SK-N-SH treated with all-trans-retinoic acid at 6 μM for 48 hours (cell line): ENCODE measurements around the gene KSR2.

ENCODE experiments used
- ATAC-seq: fragments of 200-7000 bp; cut with Tn5 transposase; 3 replicates; pipeline ENCODE4 v1.9.1; 2020; ENCODE audit warnings: mild to moderate bottlenecking, moderate library complexity
- ARNTL ChIP-seq: fragments of 450-650 bp; formaldehyde crosslinking; IDR thresholded peaks from 2 replicates; pipeline ENCODE4 v1.5.0; 2020; ENCODE audit warnings: low read depth, mild to moderate bottlenecking, moderate library complexity, borderline replicate concordance
- BACH2 ChIP-seq: fragments of 250-450 bp; sonication (Bioruptor Pico); IDR thresholded peaks from 2 replicates; pipeline ENCODE4 v1.9.0; 2021; ENCODE audit warnings: mild to moderate bottlenecking, borderline replicate concordance
- CSDC2 ChIP-seq: fragments of 250-450 bp; sonication (Bioruptor Pico); IDR thresholded peaks from 2 replicates; pipeline ENCODE4 v1.5.0; 2020; ENCODE audit warnings: mild to moderate bottlenecking, moderate library complexity
- ESRRG ChIP-seq: fragments of 250-450 bp; sonication (Bioruptor Pico); IDR thresholded peaks from 2 replicates; pipeline ENCODE4 v1.6.1; 2021; ENCODE audit warnings: mild to moderate bottlenecking
- GLIS3 ChIP-seq: fragments of 250-450 bp; sonication (Bioruptor Pico); IDR thresholded peaks from 2 replicates; pipeline ENCODE4 v1.5.0; 2020; ENCODE audit warnings: mild to moderate bottlenecking, moderate library complexity
- ISL1 ChIP-seq: fragments of 250-450 bp; sonication (Bioruptor Pico); IDR thresholded peaks from 2 replicates; pipeline ENCODE4 v2.1.2; 2022; ENCODE audit warnings: mild to moderate bottlenecking, moderate library complexity
- OSR1 ChIP-seq: fragments of 250-450 bp; sonication (Bioruptor Pico); IDR thresholded peaks from 2 replicates; pipeline ENCODE4 v1.8.0; 2022; ENCODE audit warnings: moderate library complexity, mild to moderate bottlenecking, inconsistent platforms
- RARB ChIP-seq: fragments of 250-450 bp; sonication (Bioruptor Pico); IDR thresholded peaks from 2 replicates; pipeline ENCODE4 v1.8.0; 2021; ENCODE audit warnings: mild to moderate bottlenecking, moderate library complexity
- SNAI2 ChIP-seq: fragments of 250-450 bp; sonication (Bioruptor Pico); IDR thresholded peaks from 2 replicates; pipeline ENCODE4 v1.5.0; 2020; ENCODE audit warnings: mild to moderate bottlenecking, moderate library complexity
- TCF4 ChIP-seq: fragments of 250-450 bp; sonication (Bioruptor Pico); IDR thresholded peaks from 2 replicates; pipeline ENCODE4 v1.8.0; 2021; ENCODE audit warnings: mild to moderate bottlenecking, moderate library complexity, borderline replicate concordance
- TOX ChIP-seq: fragments of 250-450 bp; sonication (Bioruptor Pico); IDR thresholded peaks from 2 replicates; pipeline ENCODE4 v1.8.0; 2021; ENCODE audit warnings: mild to moderate bottlenecking, moderate library complexity, borderline replicate concordance
- ZC3H10 ChIP-seq: fragments of 250-450 bp; sonication (Bioruptor Pico); IDR thresholded peaks from 2 replicates; pipeline ENCODE4 v1.5.1; 2021; ENCODE audit warnings: mild to moderate bottlenecking, moderate library complexity
- ZFP30 ChIP-seq: fragments of 450-650 bp; formaldehyde crosslinking; IDR thresholded peaks from 2 replicates; pipeline ENCODE4 v1.5.0; 2022; ENCODE audit warnings: mild to moderate bottlenecking, moderate library complexity
- ZNF70 ChIP-seq: fragments of 450-650 bp; formaldehyde crosslinking; IDR thresholded peaks from 2 replicates; pipeline ENCODE4 v1.5.0; 2020; ENCODE audit warnings: mild to moderate bottlenecking, moderate library complexity
- ZNF8 ChIP-seq: fragments of 450-650 bp; formaldehyde crosslinking; IDR thresholded peaks from 2 replicates; pipeline ENCODE4 v1.5.0; 2020; ENCODE audit warnings: mild to moderate bottlenecking, moderate library complexity
- TF ChIP-seq, protein P1 (sequence below): fragments of 250-450 bp; sonication (Bioruptor Pico); IDR thresholded peaks from 2 replicates; pipeline ENCODE4 v1.8.0; 2020; ENCODE audit warnings: mild to moderate bottlenecking, moderate library complexity, borderline replicate concordance
- TF ChIP-seq, protein P2 (sequence below): fragments of 250-450 bp; sonication (Bioruptor Pico); IDR thresholded peaks from 2 replicates; pipeline ENCODE4 v1.5.1; 2020; ENCODE audit warnings: low read depth, mild to moderate bottlenecking, moderate library complexity
- TF ChIP-seq, protein P3 (sequence below): fragments of 250-450 bp; sonication (Bioruptor Pico); IDR thresholded peaks from 2 replicates; pipeline ENCODE4 v1.5.0; 2020; ENCODE audit warnings: mild to moderate bottlenecking, moderate library complexity
- TF ChIP-seq, protein P4 (sequence below): fragments of 250-450 bp; sonication (Bioruptor Pico); IDR thresholded peaks from 2 replicates; pipeline ENCODE4 v1.8.0; 2021; ENCODE audit warnings: low read depth, mild to moderate bottlenecking, moderate library complexity, borderline replicate concordance
- TF ChIP-seq, protein P5 (sequence below): fragments of 250-450 bp; sonication (Bioruptor Pico); IDR thresholded peaks from 2 replicates; pipeline ENCODE4 v1.5.1; 2021; ENCODE audit warnings: mild to moderate bottlenecking, moderate library complexity

The KSR2 gene

DNA sequence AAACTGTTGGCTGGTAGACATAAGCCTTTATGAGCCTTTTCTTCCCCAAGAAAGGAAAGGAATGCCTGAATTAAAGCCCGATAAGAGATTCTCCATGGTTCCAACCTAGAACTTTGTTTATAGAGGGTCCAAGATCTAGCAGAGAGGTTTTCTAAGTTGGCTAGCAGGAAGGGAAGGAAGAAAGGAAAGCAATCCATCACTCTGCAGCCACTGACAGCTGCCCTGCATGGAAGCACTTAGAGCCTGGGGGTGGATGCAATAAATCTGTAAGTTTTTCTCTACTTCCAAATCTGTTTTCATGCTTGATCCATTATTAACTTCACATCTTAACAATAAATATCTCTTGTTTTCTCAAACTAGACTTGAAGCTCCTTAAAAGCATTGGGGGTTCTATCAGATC lies 224.4 kb downstream of the KSR2 start (continued):
- TF ChIP-seq, protein P1, sequence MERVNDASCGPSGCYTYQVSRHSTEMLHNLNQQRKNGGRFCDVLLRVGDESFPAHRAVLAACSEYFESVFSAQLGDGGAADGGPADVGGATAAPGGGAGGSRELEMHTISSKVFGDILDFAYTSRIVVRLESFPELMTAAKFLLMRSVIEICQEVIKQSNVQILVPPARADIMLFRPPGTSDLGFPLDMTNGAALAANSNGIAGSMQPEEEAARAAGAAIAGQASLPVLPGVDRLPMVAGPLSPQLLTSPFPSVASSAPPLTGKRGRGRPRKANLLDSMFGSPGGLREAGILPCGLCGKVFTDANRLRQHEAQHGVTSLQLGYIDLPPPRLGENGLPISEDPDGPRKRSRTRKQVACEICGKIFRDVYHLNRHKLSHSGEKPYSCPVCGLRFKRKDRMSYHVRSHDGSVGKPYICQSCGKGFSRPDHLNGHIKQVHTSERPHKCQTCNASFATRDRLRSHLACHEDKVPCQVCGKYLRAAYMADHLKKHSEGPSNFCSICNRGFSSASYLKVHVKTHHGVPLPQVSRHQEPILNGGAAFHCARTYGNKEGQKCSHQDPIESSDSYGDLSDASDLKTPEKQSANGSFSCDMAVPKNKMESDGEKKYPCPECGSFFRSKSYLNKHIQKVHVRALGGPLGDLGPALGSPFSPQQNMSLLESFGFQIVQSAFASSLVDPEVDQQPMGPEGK (CRISPR knock-in tag) = no peak
- TF ChIP-seq ZFP30 (CRISPR knock-in tag) = no peak
- TF ChIP-seq TCF4 (CRISPR knock-in tag) = no peak
- no peak for TF ChIP-seq RARB
- no peak for TF ChIP-seq ZNF70
- TF ChIP-seq, all 23 proteins: peak for 0

DNA sequence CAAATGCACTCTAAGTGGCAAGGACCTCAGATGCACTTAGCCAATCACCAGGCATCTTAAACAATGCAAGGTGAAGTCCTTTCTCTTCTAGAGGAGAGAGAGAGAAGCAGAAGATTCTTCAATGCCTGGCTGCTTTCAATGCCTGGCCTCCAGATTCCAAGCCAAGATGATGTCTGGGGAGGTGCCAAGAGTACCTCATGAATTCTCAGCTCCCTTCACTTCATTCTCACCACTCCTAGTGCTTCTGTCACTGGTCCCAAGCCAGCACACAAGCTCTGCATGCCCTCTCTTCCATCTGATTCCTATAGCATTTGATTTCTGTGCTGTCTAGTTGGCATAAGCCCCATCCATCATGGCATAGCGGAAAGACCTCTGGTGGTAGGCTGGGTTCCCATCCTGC lies 225.0 kb downstream of the KSR2 start:
- no peak for ATAC-seq
- no peak for TF ChIP-seq ISL1 (CRISPR knock-in tag)
- TF ChIP-seq ESRRG = no peak
- no peak for TF ChIP-seq RARB
- TF ChIP-seq CSDC2 (CRISPR knock-in tag) = no peak
- TF ChIP-seq, protein P2, sequence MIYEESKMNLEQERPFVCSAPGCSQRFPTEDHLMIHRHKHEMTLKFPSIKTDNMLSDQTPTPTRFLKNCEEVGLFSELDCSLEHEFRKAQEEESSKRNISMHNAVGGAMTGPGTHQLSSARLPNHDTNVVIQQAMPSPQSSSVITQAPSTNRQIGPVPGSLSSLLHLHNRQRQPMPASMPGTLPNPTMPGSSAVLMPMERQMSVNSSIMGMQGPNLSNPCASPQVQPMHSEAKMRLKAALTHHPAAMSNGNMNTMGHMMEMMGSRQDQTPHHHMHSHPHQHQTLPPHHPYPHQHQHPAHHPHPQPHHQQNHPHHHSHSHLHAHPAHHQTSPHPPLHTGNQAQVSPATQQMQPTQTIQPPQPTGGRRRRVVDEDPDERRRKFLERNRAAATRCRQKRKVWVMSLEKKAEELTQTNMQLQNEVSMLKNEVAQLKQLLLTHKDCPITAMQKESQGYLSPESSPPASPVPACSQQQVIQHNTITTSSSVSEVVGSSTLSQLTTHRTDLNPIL (CRISPR knock-in tag) = no peak
- no peak for TF ChIP-seq BACH2 (CRISPR knock-in tag)
- no peak for TF ChIP-seq TCF4 (CRISPR knock-in tag)
- TF ChIP-seq ZC3H10 (CRISPR knock-in tag) = no peak
- TF ChIP-seq ARNTL (CRISPR knock-in tag) = no peak
- TF ChIP-seq TOX (CRISPR knock-in tag) = no peak
- TF ChIP-seq, protein P3, sequence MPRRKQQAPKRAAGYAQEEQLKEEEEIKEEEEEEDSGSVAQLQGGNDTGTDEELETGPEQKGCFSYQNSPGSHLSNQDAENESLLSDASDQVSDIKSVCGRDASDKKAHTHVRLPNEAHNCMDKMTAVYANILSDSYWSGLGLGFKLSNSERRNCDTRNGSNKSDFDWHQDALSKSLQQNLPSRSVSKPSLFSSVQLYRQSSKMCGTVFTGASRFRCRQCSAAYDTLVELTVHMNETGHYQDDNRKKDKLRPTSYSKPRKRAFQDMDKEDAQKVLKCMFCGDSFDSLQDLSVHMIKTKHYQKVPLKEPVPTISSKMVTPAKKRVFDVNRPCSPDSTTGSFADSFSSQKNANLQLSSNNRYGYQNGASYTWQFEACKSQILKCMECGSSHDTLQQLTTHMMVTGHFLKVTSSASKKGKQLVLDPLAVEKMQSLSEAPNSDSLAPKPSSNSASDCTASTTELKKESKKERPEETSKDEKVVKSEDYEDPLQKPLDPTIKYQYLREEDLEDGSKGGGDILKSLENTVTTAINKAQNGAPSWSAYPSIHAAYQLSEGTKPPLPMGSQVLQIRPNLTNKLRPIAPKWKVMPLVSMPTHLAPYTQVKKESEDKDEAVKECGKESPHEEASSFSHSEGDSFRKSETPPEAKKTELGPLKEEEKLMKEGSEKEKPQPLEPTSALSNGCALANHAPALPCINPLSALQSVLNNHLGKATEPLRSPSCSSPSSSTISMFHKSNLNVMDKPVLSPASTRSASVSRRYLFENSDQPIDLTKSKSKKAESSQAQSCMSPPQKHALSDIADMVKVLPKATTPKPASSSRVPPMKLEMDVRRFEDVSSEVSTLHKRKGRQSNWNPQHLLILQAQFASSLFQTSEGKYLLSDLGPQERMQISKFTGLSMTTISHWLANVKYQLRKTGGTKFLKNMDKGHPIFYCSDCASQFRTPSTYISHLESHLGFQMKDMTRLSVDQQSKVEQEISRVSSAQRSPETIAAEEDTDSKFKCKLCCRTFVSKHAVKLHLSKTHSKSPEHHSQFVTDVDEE (CRISPR knock-in tag) = no peak
- no peak for TF ChIP-seq SNAI2 (CRISPR knock-in tag)

DNA sequence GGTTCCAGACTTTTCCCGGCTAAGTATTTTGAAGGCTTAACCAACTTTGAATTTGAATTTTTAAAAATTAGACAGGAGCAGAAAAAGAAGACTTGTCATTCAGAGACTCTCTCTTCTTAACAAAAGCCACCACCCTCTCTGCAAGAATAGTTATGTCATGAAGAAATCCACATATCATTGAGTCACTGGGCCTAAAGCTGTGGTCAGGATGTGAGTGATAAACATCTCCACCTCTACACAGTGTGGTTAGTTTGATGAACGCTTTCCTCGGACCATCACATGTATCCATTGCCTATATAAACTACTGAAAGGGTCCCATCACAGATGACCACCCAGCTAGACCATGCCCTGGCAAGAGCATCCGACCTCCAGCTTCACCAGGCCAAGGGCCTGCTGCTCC lies 226.1 kb downstream of the KSR2 start:
- no peak for TF ChIP-seq ZC3H10 (CRISPR knock-in tag)
- TF ChIP-seq ISL1 (CRISPR knock-in tag) = no peak
- TF ChIP-seq, protein P4, sequence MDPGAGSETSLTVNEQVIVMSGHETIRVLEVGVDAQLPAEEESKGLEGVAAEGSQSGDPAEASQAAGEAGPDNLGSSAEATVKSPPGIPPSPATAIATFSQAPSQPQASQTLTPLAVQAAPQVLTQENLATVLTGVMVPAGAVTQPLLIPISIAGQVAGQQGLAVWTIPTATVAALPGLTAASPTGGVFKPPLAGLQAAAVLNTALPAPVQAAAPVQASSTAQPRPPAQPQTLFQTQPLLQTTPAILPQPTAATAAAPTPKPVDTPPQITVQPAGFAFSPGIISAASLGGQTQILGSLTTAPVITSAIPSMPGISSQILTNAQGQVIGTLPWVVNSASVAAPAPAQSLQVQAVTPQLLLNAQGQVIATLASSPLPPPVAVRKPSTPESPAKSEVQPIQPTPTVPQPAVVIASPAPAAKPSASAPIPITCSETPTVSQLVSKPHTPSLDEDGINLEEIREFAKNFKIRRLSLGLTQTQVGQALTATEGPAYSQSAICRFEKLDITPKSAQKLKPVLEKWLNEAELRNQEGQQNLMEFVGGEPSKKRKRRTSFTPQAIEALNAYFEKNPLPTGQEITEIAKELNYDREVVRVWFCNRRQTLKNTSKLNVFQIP = no peak
- ATAC-seq = no peak

DNA sequence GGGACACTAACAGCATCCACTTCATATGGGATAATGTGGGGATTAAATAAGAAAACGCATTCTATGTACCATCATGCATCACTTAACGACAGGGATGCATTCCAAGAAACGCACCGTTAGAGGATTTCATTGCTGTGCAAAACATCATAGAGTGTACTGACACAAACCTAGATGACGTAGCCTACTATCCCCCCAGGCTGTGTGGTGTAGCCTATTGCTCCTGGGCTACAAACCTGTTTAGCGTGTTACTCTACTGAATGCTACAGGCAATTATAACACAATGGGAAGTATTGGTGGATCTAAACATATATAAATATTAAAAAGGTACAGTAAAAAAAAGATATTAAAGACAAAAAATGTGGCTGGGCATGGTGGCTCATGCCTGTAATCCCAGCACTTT lies 230.6 kb downstream of the KSR2 start:
- ATAC-seq = no peak
- TF ChIP-seq ISL1 (CRISPR knock-in tag) (no peak), TOX (CRISPR knock-in tag) (no peak), RARB (no peak), ESRRG (no peak), CSDC2 (CRISPR knock-in tag) (no peak), ZNF8 (no peak), GLIS3 (no peak), OSR1 (no peak), ZNF70 (no peak)

DNA sequence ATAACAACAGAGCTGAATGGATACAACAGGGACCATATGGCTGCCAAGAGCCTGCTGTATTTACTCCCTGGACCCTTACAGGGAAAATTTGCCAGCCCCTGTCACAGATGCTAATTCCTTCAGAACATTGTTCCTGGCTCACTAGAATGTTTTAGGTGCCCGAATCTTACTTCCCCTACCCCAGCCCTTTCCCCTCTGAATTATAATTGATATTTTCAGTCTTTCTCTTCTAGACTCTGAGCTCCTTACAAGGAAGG lies 235.3 kb downstream of the KSR2 start:
- no peak for ATAC-seq
- no peak for TF ChIP-seq ESRRG
- TF ChIP-seq, protein P5, sequence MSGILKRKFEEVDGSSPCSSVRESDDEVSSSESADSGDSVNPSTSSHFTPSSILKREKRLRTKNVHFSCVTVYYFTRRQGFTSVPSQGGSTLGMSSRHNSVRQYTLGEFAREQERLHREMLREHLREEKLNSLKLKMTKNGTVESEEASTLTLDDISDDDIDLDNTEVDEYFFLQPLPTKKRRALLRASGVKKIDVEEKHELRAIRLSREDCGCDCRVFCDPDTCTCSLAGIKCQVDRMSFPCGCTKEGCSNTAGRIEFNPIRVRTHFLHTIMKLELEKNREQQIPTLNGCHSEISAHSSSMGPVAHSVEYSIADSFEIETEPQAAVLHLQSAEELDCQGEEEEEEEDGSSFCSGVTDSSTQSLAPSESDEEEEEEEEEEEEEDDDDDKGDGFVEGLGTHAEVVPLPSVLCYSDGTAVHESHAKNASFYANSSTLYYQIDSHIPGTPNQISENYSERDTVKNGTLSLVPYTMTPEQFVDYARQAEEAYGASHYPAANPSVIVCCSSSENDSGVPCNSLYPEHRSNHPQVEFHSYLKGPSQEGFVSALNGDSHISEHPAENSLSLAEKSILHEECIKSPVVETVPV (CRISPR knock-in tag) = no peak
- TF ChIP-seq, protein P1 (CRISPR knock-in tag) = no peak
- no peak for TF ChIP-seq OSR1
- no peak for TF ChIP-seq ARNTL (CRISPR knock-in tag)
- no peak for TF ChIP-seq ZFP30 (CRISPR knock-in tag)
- TF ChIP-seq, protein P4 = no peak
- TF ChIP-seq ISL1 (CRISPR knock-in tag) = no peak
- TF ChIP-seq ZNF70 = no peak
- TF ChIP-seq, protein P2 (CRISPR knock-in tag) = no peak
